ENCODE measurements around the gene DPH2.

DPH2 gene

GRCh38 chr1:43979528-43980254 lies 9.9 kb downstream of the DPH2 start:
- TF ChIP-seq EZH2 (IDR thresholded peaks at IDR 0.05), result no peak
- no peak for TF ChIP-seq FOXP2 (optimal IDR thresholded peaks at IDR 0.05; ENCODE audit: control extremely low read depth, extremely low read length, insufficient read depth)
- TF ChIP-seq POLR2AphosphoS5 (IDR thresholded peaks at IDR 0.05; ENCODE audit: borderline replicate concordance, low read depth, low read length), result peak; percentile 55; the same call in 1 of the 2 replicates
- H3K27ac ChIP-seq, result no peak overlapping the region
- peak overlapping the region; percentile 77 for H3K9ac ChIP-seq (ENCODE audit: insufficient read length)
- H3K9me3 ChIP-seq (ENCODE audit: low read depth, low read length), result no peaks in the 10 kb centered on the region
- peak overlapping the region; percentile 80 for H3K4me3 ChIP-seq
- H3K36me3 ChIP-seq (ENCODE audit: insufficient read depth, low read length), result peaks cover 36% of the 10 kb centered on the region
- DNase-seq (ENCODE audit: low read depth, low spot score), result no peak

GRCh38 chr1:43980255-43981134 lies 10.7 kb downstream of the DPH2 start:
- TF ChIP-seq EZH2 (IDR thresholded peaks at IDR 0.05), result no peak
- TF ChIP-seq POLR2AphosphoS5 (IDR thresholded peaks at IDR 0.05; ENCODE audit: borderline replicate concordance, low read depth, low read length), result no peak
- TF ChIP-seq FOXP2 (optimal IDR thresholded peaks at IDR 0.05; ENCODE audit: control extremely low read depth, extremely low read length, insufficient read depth), result no peak
- H3K9me3 ChIP-seq (ENCODE audit: low read depth, low read length), result no peaks in the 10 kb centered on the region
- H3K27ac ChIP-seq, result no peak overlapping the region
- no peak for DNase-seq (ENCODE audit: low read depth, low spot score)
- peak overlapping the region; percentile 80 for H3K4me3 ChIP-seq
- peaks cover 42% of the 10 kb centered on the region for H3K36me3 ChIP-seq (ENCODE audit: insufficient read depth, low read length)
- H3K9ac ChIP-seq (ENCODE audit: insufficient read length), result peak overlapping the region; percentile 77

- TF ChIP-seq EZH2 (IDR thresholded peaks at IDR 0.05) (no peak), POLR2AphosphoS5 (IDR thresholded peaks at IDR 0.05; ENCODE audit: borderline replicate concordance, low read depth, low read length) (no peak), FOXP2 (optimal IDR thresholded peaks at IDR 0.05; ENCODE audit: control extremely low read depth, extremely low read length, insufficient read depth) (no peak)
- Histone ChIP-seq H3K27ac (no peak overlapping the region), H3K36me3 (ENCODE audit: insufficient read depth, low read length) (peaks cover 45% of the 10 kb centered on the region), H3K9ac (ENCODE audit: insufficient read length) (no peak overlapping the region), H3K9me3 (ENCODE audit: low read depth, low read length) (no peaks in the 10 kb centered on the region), H3K4me3 (no peak overlapping the region)
- no peak for DNase-seq (ENCODE audit: low read depth, low spot score)
These were observed 11.3 kb downstream of the DPH2 start for GRCh38 chr1:43981135-43981491.

- Histone ChIP-seq H3K9me3 (ENCODE audit: low read depth, low read length) (no peaks in the 10 kb centered on the region), H3K9ac (ENCODE audit: insufficient read length) (no peak overlapping the region), H3K4me3 (no peak overlapping the region), H3K36me3 (ENCODE audit: insufficient read depth, low read length) (peaks cover 43% of the 10 kb centered on the region), H3K27ac (no peak overlapping the region)
- TF ChIP-seq FOXP2 (optimal IDR thresholded peaks at IDR 0.05; ENCODE audit: control extremely low read depth, extremely low read length, insufficient read depth) (no peak), POLR2AphosphoS5 (IDR thresholded peaks at IDR 0.05; ENCODE audit: borderline replicate concordance, low read depth, low read length) (no peak), EZH2 (IDR thresholded peaks at IDR 0.05) (no peak)
- DNase-seq (ENCODE audit: low read depth, low spot score), result no peak
These were observed 11.8 kb downstream of the DPH2 start for GRCh38 chr1:43981636-43982035.

DNA sequence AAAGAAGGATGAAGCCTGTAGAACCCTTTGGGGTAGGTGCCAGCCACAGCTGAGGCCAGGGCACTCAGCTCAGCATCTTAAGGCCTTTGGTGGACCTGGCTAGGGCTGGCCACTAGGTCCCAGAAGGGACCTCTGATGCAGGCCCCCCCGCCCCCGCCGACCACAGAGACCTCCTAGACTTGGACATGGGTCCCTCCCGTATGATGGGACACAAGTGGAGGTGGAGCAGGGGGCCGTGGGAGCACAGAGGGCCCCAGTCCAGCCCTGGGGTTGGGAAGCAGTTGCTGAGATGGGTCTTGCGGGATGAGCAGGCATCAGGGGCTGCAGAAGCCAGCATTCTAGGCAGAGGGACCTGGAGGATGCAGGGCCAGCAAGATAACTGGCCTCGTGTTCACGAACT lies 12.4 kb downstream of the DPH2 start:
- Histone ChIP-seq H3K9ac (ENCODE audit: insufficient read length) (no peak overlapping the region), H3K27ac (no peak overlapping the region), H3K4me3 (no peak overlapping the region), H3K36me3 (ENCODE audit: insufficient read depth, low read length) (peaks cover 37% of the 10 kb centered on the region), H3K9me3 (ENCODE audit: low read depth, low read length) (no peaks in the 10 kb centered on the region)
- TF ChIP-seq POLR2AphosphoS5 (IDR thresholded peaks at IDR 0.05; ENCODE audit: borderline replicate concordance, low read depth, low read length), result no peak
- no peak for TF ChIP-seq FOXP2 (optimal IDR thresholded peaks at IDR 0.05; ENCODE audit: control extremely low read depth, extremely low read length, insufficient read depth)
- no peak for TF ChIP-seq EZH2 (IDR thresholded peaks at IDR 0.05)
- no peak for DNase-seq (ENCODE audit: low read depth, low spot score)

DNA sequence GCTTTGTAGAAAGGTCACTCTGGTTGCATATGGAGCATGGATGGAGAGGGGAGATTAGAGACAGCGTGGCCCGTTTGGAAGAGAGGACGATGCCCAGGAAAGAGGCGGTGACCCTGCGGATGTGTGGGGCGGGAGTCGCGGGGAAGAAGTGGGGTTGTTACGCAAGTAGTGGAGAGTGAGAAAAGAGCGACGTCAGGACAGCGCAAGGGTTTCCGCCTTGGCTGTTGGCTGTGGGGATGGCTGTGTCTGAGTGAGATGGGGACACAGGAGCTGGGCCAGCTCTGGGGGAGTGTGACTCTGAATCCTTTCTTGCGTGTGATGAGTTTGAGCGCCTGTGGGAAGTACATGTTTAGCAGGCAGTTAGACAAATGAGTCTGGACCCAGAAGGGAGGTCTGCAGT lies 13.0 kb downstream of the DPH2 start:
- TF ChIP-seq EZH2 (IDR thresholded peaks at IDR 0.05) (no peak), FOXP2 (optimal IDR thresholded peaks at IDR 0.05; ENCODE audit: control extremely low read depth, extremely low read length, insufficient read depth) (no peak), POLR2AphosphoS5 (IDR thresholded peaks at IDR 0.05; ENCODE audit: borderline replicate concordance, low read depth, low read length) (no peak)
- H3K9me3 ChIP-seq (ENCODE audit: low read depth, low read length), result no peaks in the 10 kb centered on the region
- H3K4me3 ChIP-seq, result no peak overlapping the region
- DNase-seq (ENCODE audit: low read depth, low spot score), result no peak
- no peak overlapping the region for H3K9ac ChIP-seq (ENCODE audit: insufficient read length)
- peaks cover 31% of the 10 kb centered on the region; the same call in 1 of the 2 replicates for H3K36me3 ChIP-seq (ENCODE audit: insufficient read depth, low read length)
- H3K27ac ChIP-seq, result no peak overlapping the region

DNA sequence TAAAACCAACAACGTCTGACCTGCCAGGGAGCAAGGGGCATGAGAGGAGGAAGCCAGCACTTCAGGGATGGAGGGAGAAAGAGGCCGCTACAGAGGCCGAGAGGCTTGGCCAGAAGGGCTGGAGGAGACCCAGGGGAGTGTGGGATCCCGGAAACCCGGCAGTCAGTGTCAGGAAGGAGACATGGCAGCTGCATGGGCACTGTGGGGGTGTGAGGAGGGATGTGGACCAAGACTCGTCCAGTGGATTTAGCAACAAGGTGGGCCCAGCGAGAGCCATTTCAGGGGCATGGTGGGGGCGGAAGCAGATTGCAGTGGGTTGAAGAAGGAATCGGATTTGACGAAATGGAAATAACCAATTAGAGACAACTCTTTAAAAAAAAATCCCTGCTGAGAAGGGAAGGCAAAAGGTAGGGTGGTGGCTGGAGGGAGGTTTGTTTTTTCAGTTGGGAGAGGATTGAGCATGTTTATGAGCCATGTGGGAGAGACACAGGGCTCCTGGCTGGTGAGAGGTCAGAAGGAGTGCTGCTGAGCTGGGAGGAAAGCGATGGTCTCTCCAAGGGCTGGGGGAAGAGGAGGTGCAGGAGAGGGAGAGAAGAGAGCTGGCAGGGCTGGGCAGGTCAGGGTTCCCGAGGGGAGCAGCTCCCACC lies 13.6 kb downstream of the DPH2 start:
- no peak overlapping the region for H3K27ac ChIP-seq
- no peak overlapping the region for H3K9ac ChIP-seq (ENCODE audit: insufficient read length)
- H3K36me3 ChIP-seq (ENCODE audit: insufficient read depth, low read length), result peaks cover 27% of the 10 kb centered on the region; the same call in 1 of the 2 replicates
- no peak for DNase-seq (ENCODE audit: low read depth, low spot score)
- H3K9me3 ChIP-seq (ENCODE audit: low read depth, low read length), result no peaks in the 10 kb centered on the region
- TF ChIP-seq POLR2AphosphoS5 (IDR thresholded peaks at IDR 0.05; ENCODE audit: borderline replicate concordance, low read depth, low read length) (no peak), FOXP2 (optimal IDR thresholded peaks at IDR 0.05; ENCODE audit: control extremely low read depth, extremely low read length, insufficient read depth) (no peak), EZH2 (IDR thresholded peaks at IDR 0.05) (no peak)
- H3K4me3 ChIP-seq, result no peak overlapping the region

GRCh38 chr1:43984855-43985254 lies 15.0 kb downstream of the DPH2 start:
- TF ChIP-seq POLR2AphosphoS5 (IDR thresholded peaks at IDR 0.05; ENCODE audit: borderline replicate concordance, low read depth, low read length), result no peak
- TF ChIP-seq FOXP2 (optimal IDR thresholded peaks at IDR 0.05; ENCODE audit: control extremely low read depth, extremely low read length, insufficient read depth), result no peak
- TF ChIP-seq EZH2 (IDR thresholded peaks at IDR 0.05), result no peak
- H3K9me3 ChIP-seq (ENCODE audit: low read depth, low read length), result no peaks in the 10 kb centered on the region
- no peak for DNase-seq (ENCODE audit: low read depth, low spot score)
- H3K4me3 ChIP-seq, result no peak overlapping the region
- no peak overlapping the region for H3K27ac ChIP-seq
- H3K36me3 ChIP-seq (ENCODE audit: insufficient read depth, low read length), result peaks cover 27% of the 10 kb centered on the region; the same call in 1 of the 2 replicates
- no peak overlapping the region for H3K9ac ChIP-seq (ENCODE audit: insufficient read length)
